ENCODE measurements around the gene TDRD9. TPM values are rescaled to one million over a fixed set of nuclear protein-coding genes. Genes with fewer than 3 reads are reported as not detected.

The TDRD9 gene
- total RNA-seq, 1 donor from 2014 or later, result 6.5 TPM

DNA sequence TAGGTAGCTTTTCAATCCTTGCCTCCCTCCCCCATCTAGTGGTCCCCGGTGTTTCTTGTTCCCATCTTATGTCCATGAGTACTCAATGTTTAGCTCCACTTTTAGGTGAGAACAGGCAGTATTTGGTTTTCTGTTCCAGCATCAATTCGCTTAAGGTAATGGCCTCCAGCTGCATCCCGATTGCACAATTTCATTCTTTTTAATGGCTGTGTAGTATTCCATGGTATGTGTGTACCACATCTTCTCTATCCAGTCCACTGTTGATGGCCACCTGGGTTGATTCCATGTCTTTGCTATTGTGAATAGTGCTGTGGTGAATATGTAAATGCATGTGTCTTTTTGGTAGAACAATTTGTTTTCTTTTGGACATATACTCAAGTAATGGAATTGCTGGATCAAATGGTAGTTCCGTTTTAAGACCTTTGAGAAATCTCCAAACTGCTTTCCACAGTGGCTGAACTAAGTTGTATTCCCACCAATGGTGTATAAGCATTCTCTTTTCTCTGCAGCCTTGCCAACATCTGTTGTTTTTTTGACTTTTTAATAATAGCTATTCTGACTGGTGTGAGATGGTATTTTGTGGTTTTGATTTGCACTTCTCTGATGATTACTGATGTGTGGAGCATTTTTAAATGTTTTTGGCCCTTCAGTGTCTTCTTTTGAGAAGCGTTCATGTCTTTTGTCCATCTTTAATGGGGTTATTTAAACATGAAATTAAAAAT, 123.0 kb downstream of the TDRD9 start:
- DNase-seq (ENCODE audit: low read depth), result no peak
- no peak for TF ChIP-seq CTCF (IDR thresholded peaks at IDR 0.05; ENCODE audit: insufficient read depth, low read length, poor library complexity, severe bottlenecking)
- Histone ChIP-seq H3K27me3 (ENCODE audit: control insufficient read depth, insufficient read depth, low read length) (no peaks in the 10 kb centered on the region), H3K4me3 (ENCODE audit: low read depth, low read length) (no peak overlapping the region), H3K36me3 (ENCODE audit: control insufficient read depth, insufficient read depth, low read length) (no peaks in the 10 kb centered on the region)

- no peaks in the 10 kb centered on the region for H3K36me3 ChIP-seq (ENCODE audit: control insufficient read depth, insufficient read depth, low read length)
- TF ChIP-seq CTCF (IDR thresholded peaks at IDR 0.05; ENCODE audit: insufficient read depth, low read length, poor library complexity, severe bottlenecking), result no peak
- H3K27me3 ChIP-seq (ENCODE audit: control insufficient read depth, insufficient read depth, low read length), result no peaks in the 10 kb centered on the region
- H3K4me3 ChIP-seq (ENCODE audit: low read depth, low read length), result no peak overlapping the region
- no peak for DNase-seq (ENCODE audit: low read depth)
Observed at GRCh38 chr14:104054222-104054905, 126.1 kb downstream of the TDRD9 start.

DNA sequence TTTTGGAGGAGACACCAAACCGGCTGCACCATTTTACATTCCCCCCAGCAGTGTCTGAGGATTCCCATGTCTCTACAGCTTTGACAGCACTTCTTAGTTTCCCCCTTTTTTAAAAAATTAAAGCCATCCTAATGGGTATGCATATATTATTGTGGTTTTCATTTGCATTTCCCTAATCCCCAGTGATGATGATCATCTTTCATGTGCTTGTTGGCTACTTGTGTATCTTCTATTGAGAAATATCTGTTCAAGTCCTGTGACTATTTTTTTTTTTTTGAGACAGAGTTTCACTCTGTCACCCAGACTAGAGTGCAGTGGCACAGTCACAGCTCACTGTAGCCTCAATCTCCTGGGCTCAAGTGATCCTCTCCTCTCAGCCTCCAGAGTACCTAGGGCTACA, 134.0 kb downstream of the TDRD9 start:
- H3K27me3 ChIP-seq (ENCODE audit: control insufficient read depth, insufficient read depth, low read length), result no peaks in the 10 kb centered on the region
- H3K36me3 ChIP-seq (ENCODE audit: control insufficient read depth, insufficient read depth, low read length), result no peaks in the 10 kb centered on the region
- no peak overlapping the region for H3K4me3 ChIP-seq (ENCODE audit: low read depth, low read length)
- no peak for DNase-seq (ENCODE audit: low read depth)
- TF ChIP-seq CTCF (IDR thresholded peaks at IDR 0.05; ENCODE audit: insufficient read depth, low read length, poor library complexity, severe bottlenecking), result no peak

GRCh38 chr14:104064003-104064402, 135.7 kb downstream of the TDRD9 start:
- H3K4me3 ChIP-seq (ENCODE audit: low read depth, low read length), result no peak overlapping the region
- H3K36me3 ChIP-seq (ENCODE audit: control insufficient read depth, insufficient read depth, low read length), result no peaks in the 10 kb centered on the region
- H3K27me3 ChIP-seq (ENCODE audit: control insufficient read depth, insufficient read depth, low read length), result no peaks in the 10 kb centered on the region
- DNase-seq (ENCODE audit: low read depth), result no peak
- TF ChIP-seq CTCF (IDR thresholded peaks at IDR 0.05; ENCODE audit: insufficient read depth, low read length, poor library complexity, severe bottlenecking), result no peak

- Histone ChIP-seq H3K4me3 (ENCODE audit: low read depth, low read length) (no peak overlapping the region), H3K27me3 (ENCODE audit: control insufficient read depth, insufficient read depth, low read length) (no peaks in the 10 kb centered on the region), H3K36me3 (ENCODE audit: control insufficient read depth, insufficient read depth, low read length) (no peaks in the 10 kb centered on the region)
- no peak for TF ChIP-seq CTCF (IDR thresholded peaks at IDR 0.05; ENCODE audit: insufficient read depth, low read length, poor library complexity, severe bottlenecking)
- no peak for DNase-seq (ENCODE audit: low read depth)
Observed at GRCh38 chr14:104066279-104066678, 138.0 kb downstream of the TDRD9 start.
